HepG2 (cell line): Measurements from ENCODE around the gene PODXL. TPM values are rescaled to one million over a fixed set of nuclear protein-coding genes. Genes with fewer than 3 reads are reported as not detected.

Experiments
- ATAC-seq: fragments of 200-7000 bp; cut with Tn5 transposase; 3 replicates; pipeline ENCODE4 v1.9.1; 2020; ENCODE audit warnings: mild to moderate bottlenecking, moderate library complexity
- BruUV-seq: library from RNA; stranded (reverse); fragments of 400-500 nt; replicated peaks from 2 replicates; lab custom pipeline; 2021; lab: Mats Ljungman, UMichigan
- CTCF ChIA-PET: fragments of 300-600 bp; formaldehyde crosslinking; extraction: SDS; loops from one replicate; lab custom pipeline; 2021; ENCODE audit warnings: low total read pairs, inconsistent platforms, low intra/inter-chr PET ratio; lab: Yijun Ruan, JAX
- POLR2A ChIA-PET: fragments of 350-600 bp; sonication (Branson Sonifier 250); formaldehyde crosslinking; loops from one replicate; lab custom pipeline; 2020; ENCODE audit warnings: antibody characterized with exemption, inconsistent platforms; lab: Yijun Ruan, JAX
- DNase-seq: peaks from one replicate; pipeline ENCODE4 v3.0.0-alpha.2; 2015; ENCODE audit warnings: low spot score
- FAIRE-seq: peaks from 3 replicates; lab custom pipeline; 2011; peaks lifted over from hg19 to GRCh38; lab: Jason Lieb, UNC
- H2AFZ ChIP-seq: one replicate; pipeline ENCODE4 v1.6.1; 2011; ENCODE audit warnings: low read length, inconsistent platforms
- H3K27ac ChIP-seq: fragments of 300-600 bp; 3 replicates; pipeline ENCODE4 v1.8.0; 2011; ENCODE audit warnings: mixed run types, mild to moderate bottlenecking, mixed read lengths, low read length, inconsistent platforms; ENCODE audit not compliant: insufficient read depth; ENCODE audit errors: extremely low read length
- H3K27me3 ChIP-seq, 2 experiments: fragments of 200-600 bp in 1 of 2; 2 replicates in 1 of 2; 3 replicates in 1 of 2; pipeline versions ENCODE4 v1.6.0 to v1.8.0; 2011; ENCODE audit warnings: low read length in 2 of 2, mild to moderate bottlenecking in 2 of 2, moderate library complexity in 2 of 2, inconsistent platforms in 1 of 2; ENCODE audit not compliant: insufficient read depth in 2 of 2, control insufficient read depth in 1 of 2
- H3K36me3 ChIP-seq, 2 experiments: fragments of 200-600 bp in 1 of 2; replicated peaks in 1 of 2; 2 replicates in 1 of 2; 3 replicates in 1 of 2; pipeline versions ENCODE4 v1.5.1 to v1.8.0; 2011; ENCODE audit warnings: low read length in 2 of 2, inconsistent platforms in 1 of 2; ENCODE audit not compliant: insufficient read depth in 2 of 2, control insufficient read depth in 1 of 2
- H3K4me1 ChIP-seq: 2 replicates; pipeline ENCODE4 v1.5.1; 2012; ENCODE audit warnings: low read length, inconsistent platforms; ENCODE audit not compliant: insufficient read depth
- H3K4me2 ChIP-seq: 2 replicates; pipeline ENCODE4 v1.6.0; 2011; ENCODE audit warnings: low read depth, low read length, inconsistent platforms
- H3K4me3 ChIP-seq, 3 experiments: fragments of 200-600 bp in 1 of 3; sonication (generic), shearing (Covaris generic) in 1 of 3; replicated peaks in 1 of 3; 2 replicates each; pipeline ENCODE4 v1.5.1; 2011 to 2016; ENCODE audit warnings: low read length in 3 of 3, inconsistent platforms in 2 of 3, low read depth in 2 of 3, mild to moderate bottlenecking in 2 of 3, control low read depth in 1 of 3, mixed read lengths in 1 of 3; ENCODE audit not compliant: insufficient read depth in 1 of 3
- H3K79me2 ChIP-seq: one replicate; pipeline ENCODE4 v1.6.1; 2011; ENCODE audit warnings: low read length, inconsistent platforms; ENCODE audit not compliant: insufficient read depth
- H3K9ac ChIP-seq: 2 replicates; pipeline ENCODE4 v1.6.0; 2011; ENCODE audit warnings: mild to moderate bottlenecking, low read depth, low read length, inconsistent platforms; ENCODE audit not compliant: insufficient read depth
- H3K9me3 ChIP-seq: 2 replicates; pipeline ENCODE4 v1.5.1; 2012; ENCODE audit warnings: mild to moderate bottlenecking, low read length
- H4K20me1 ChIP-seq: 2 replicates; pipeline ENCODE4 v1.6.0; 2011; ENCODE audit warnings: inconsistent platforms, mild to moderate bottlenecking, low read length, moderate library complexity; ENCODE audit not compliant: insufficient read depth
- GPN1 ChIP-seq: sonication (generic); formaldehyde crosslinking; IDR thresholded peaks from 2 replicates; pipeline ENCODE4 v1.5.1; 2020; ENCODE audit warnings: missing genetic modification reagents, borderline replicate concordance
- GZF1 ChIP-seq: sonication (generic); formaldehyde crosslinking; IDR thresholded peaks from 2 replicates; pipeline ENCODE4 v1.5.1; 2020; ENCODE audit warnings: mild to moderate bottlenecking, missing genetic modification reagents
- HNRNPK ChIP-seq: fragments of 200-400 bp; formaldehyde crosslinking; IDR thresholded peaks from 2 replicates; pipeline ENCODE4 v1.6.1; 2018; ENCODE audit warnings: low read length, low read depth, moderate library complexity, mild to moderate bottlenecking; ENCODE audit not compliant: poor library complexity, severe bottlenecking
- MAFF ChIP-seq: IDR thresholded peaks from 2 replicates; pipeline ENCODE4 v1.6.1; 2011; ENCODE audit warnings: low read depth, low read length, improper control_type of control experiment
- MAFK ChIP-seq, 2 experiments: IDR thresholded peaks in 1 of 2; conservative IDR thresholded peaks in 1 of 2; 2 replicates each; pipeline ENCODE4 v1.6.1; 2011; ENCODE audit warnings: improper control_type of control experiment in 2 of 2, low read length in 2 of 2
- NCOA2 ChIP-seq: sonication (generic); formaldehyde crosslinking; IDR thresholded peaks from 2 replicates; pipeline ENCODE4 v1.8.0; 2022; ENCODE audit warnings: inconsistent platforms
- RAD51 ChIP-seq: fragments of 450-650 bp; IDR thresholded peaks from 2 replicates; pipeline ENCODE4 v1.6.1; 2016; ENCODE audit warnings: borderline replicate concordance
- ZNF773 ChIP-seq: sonication (generic); formaldehyde crosslinking; IDR thresholded peaks from 2 replicates; pipeline ENCODE4 v1.4.0; 2020; ENCODE audit warnings: missing genetic modification reagents, borderline replicate concordance
- WGBS: methylation state at CpG from one replicate; pipeline ENCODE4 v1.1.6; 2017; ENCODE audit warnings: low lambda C conversion rate; 5-methylcytosine and 5-hydroxymethylcytosine counted together
- in situ Hi-C: cut with HindIII; loops from 2 replicates; pipeline ENCODE4 v1.10.0; 2017; ENCODE audit warnings: low pct_unique_long_range_greater_than_20kb; ENCODE audit not compliant: extremely low pct_ligation_motif_present
- intact Hi-C: fragments of 100-400 bp; cut with micrococcal nuclease; formaldehyde crosslinking; loops from one replicate; pipeline ENCODE4 v1.10.0; 2022; ENCODE audit not compliant: unreplicated experiment
- polyA plus RNA-seq, 8 experiments: library from polyadenylated mRNA; depleted of rRNA in 3 of 8; stranded (reverse) in 7 of 8; unstranded in 1 of 8; fragments of >200 nt; fragmentation: Illumina TruSeq in 4 of 8; extraction: Trizol in 4 of 8; gene quantifications; 2 replicates each; pipeline versions ENCODE4 v1.2.1 to v1.2.3, GENCODE V29; 2011 to 2016; ENCODE audit warnings: low read depth in 4 of 8, missing spikeins in 1 of 8, mixed read lengths in 1 of 8; ENCODE audit not compliant: insufficient read depth in 1 of 8
- total RNA-seq, 5 experiments: library from RNA; depleted of rRNA; stranded (reverse); fragments of >200 nt; fragmentation: Illumina TruSeq; extraction: Trizol; gene quantifications; 2 replicates each; pipeline ENCODE4 v1.2.3, GENCODE V29; 2016; ENCODE audit warnings: low read depth in 1 of 5

The PODXL gene
- total and polyA plus RNA-seq, 2 of the 13 experiments (the other 11 are each of a cell fraction or from before 2014, with no cell fraction given), result 0.22 to 0.54 TPM

- no peak overlapping the region for H3K4me3 ChIP-seq
- POLR2A ChIA-PET, result interaction anchor here (0.7 kb wide), 1 partner anchor 1231 kb away, joined by 3 read pairs; no protein-coding TSS in a partner anchor
- no peaks in the 10 kb centered on the region for H4K20me1 ChIP-seq
- no peak for DNase-seq
- intact Hi-C loops (no loop called here), in situ Hi-C loops (no loop called here)
- no peak overlapping the region for H3K4me2 ChIP-seq
- no peak overlapping the region for H3K9ac ChIP-seq
- H3K36me3 ChIP-seq, result no peaks in the 10 kb centered on the region
- H3K27ac ChIP-seq, result no peak overlapping the region
- no peak for FAIRE-seq
- CTCF ChIA-PET, result no interaction called here
- no peaks in the 10 kb centered on the region for H3K4me1 ChIP-seq
- ATAC-seq, result no peak
- H2AFZ ChIP-seq, result no peak overlapping the region
- no peaks in the 10 kb centered on the region; a peak in 1 of 5 replicates for H3K27me3 ChIP-seq
- no peaks in the 10 kb centered on the region for H3K9me3 ChIP-seq
- BruUV-seq, result no TSS peak
- H3K79me2 ChIP-seq, result no peaks in the 10 kb centered on the region
- no peak for TF ChIP-seq ZNF773 (CRISPR knock-in tag)
- peak; percentile 78 to 85 for TF ChIP-seq MAFK (conservative IDR thresholded peaks at IDR 0.05 in 1 of 2, IDR thresholded peaks at IDR 0.05 in 1 of 2; ENCODE audit: low read length in 2 of 2)
- peak; percentile 76 for TF ChIP-seq MAFF
- TF ChIP-seq HNRNPK, result no peak
Measured at GRCh38 chr7:131524703-131525102, 31.7 kb downstream of the PODXL start.

- BruUV-seq, result no TSS peak
- Histone ChIP-seq H4K20me1 (no peaks in the 10 kb centered on the region), H3K4me1 (no peaks in the 10 kb centered on the region), H3K27ac (no peak overlapping the region), H3K4me2 (no peak overlapping the region), H3K4me3 (no peak overlapping the region), H3K27me3 (no peaks in the 10 kb centered on the region; a peak in 1 of 5 replicates), H3K9ac (no peak overlapping the region), H3K9me3 (no peaks in the 10 kb centered on the region), H3K79me2 (no peaks in the 10 kb centered on the region), H2AFZ (no peak overlapping the region), H3K36me3 (no peaks in the 10 kb centered on the region)
- in situ Hi-C loops, result no loop called here
- 9% methylated on average over 2 of the region's 2 CpGs for WGBS
- intact Hi-C loops, result no loop called here
- POLR2A ChIA-PET, result interaction anchor here (0.7 kb wide), 1 partner anchor 1231 kb away, joined by 3 read pairs; no protein-coding TSS in a partner anchor
- TF ChIP-seq RAD51 (no peak), GZF1 (no peak), GPN1 (CRISPR knock-in tag) (no peak), NCOA2 (CRISPR knock-in tag) (no peak)
- ATAC-seq (no peak), FAIRE-seq (no peak), DNase-seq (no peak)
- CTCF ChIA-PET, result no interaction called here
Measured at GRCh38 chr7:131524115-131524514, 32.3 kb downstream of the PODXL start.
